SK-N-SH (cell line): Measurements from ENCODE around the gene RAVER2. TPM values are rescaled to one million over a fixed set of nuclear protein-coding genes. Genes with fewer than 3 reads are reported as not detected.

ENCODE experiments used
- CTCF ChIA-PET: fragments of 300-600, 350-600 bp; formaldehyde crosslinking; extraction: SDS; loops from one replicate; lab custom pipeline; 2021; lab: Yijun Ruan, JAX
- POLR2A ChIA-PET: fragments of 350-600 bp; sonication (Branson Sonifier 250); formaldehyde crosslinking; extraction: SDS; loops from one replicate; lab custom pipeline; 2020; ENCODE audit warnings: antibody characterized with exemption, inconsistent platforms; lab: Yijun Ruan, JAX
- DNase-seq: peaks from one replicate; pipeline ENCODE4 v3.0.0; 2012
- H2AFZ ChIP-seq: fragments of 200-600 bp; sonication (generic); 2 replicates; pipeline ENCODE4 v1.8.1; 2016; ENCODE audit warnings: antibody characterized with exemption, mild to moderate bottlenecking, low read depth
- H3F3A ChIP-seq: fragments of 200-600 bp; sonication (generic); replicated peaks from 2 replicates; pipeline ENCODE3; 2016; ENCODE audit warnings: antibody characterized with exemption, mild to moderate bottlenecking; ENCODE audit not compliant: insufficient read depth
- H3K27ac ChIP-seq, 2 experiments: fragments of 200-500 bp in 1 of 2; fragments of 200-600 bp in 1 of 2; sonication (Bioruptor generic) in 1 of 2; sonication (generic), shearing (Covaris generic) in 1 of 2; 2 replicates each; pipeline versions ENCODE4 v1.5.1 to v1.6.1; 2014 to 2016; ENCODE audit warnings: low read depth in 2 of 2, inconsistent platforms in 1 of 2, low read length in 1 of 2, mild to moderate bottlenecking in 1 of 2, mixed read lengths in 1 of 2
- H3K27me3 ChIP-seq: fragments of 200-600 bp; sonication (generic), shearing (Covaris generic); 2 replicates; pipeline ENCODE4 v1.6.1; 2016; ENCODE audit warnings: mixed run types; ENCODE audit not compliant: insufficient read depth
- H3K36me3 ChIP-seq, 2 experiments: fragments of 200-500 bp in 1 of 2; fragments of 200-600 bp in 1 of 2; sonication (Bioruptor generic) in 1 of 2; sonication (generic) in 1 of 2; replicated peaks in 1 of 2; 2 replicates each; pipeline versions ENCODE3 to v1.5.1; 2014 to 2016; ENCODE audit warnings: low read length in 1 of 2, mild to moderate bottlenecking in 1 of 2; ENCODE audit not compliant: insufficient read depth in 2 of 2, control insufficient read depth in 1 of 2
- H3K4me1 ChIP-seq, 2 experiments: fragments of 200-500 bp in 1 of 2; fragments of 200-600 bp in 1 of 2; sonication (Bioruptor generic) in 1 of 2; sonication (generic), shearing (Covaris generic) in 1 of 2; 2 replicates each; pipeline versions ENCODE4 v1.5.1 to v1.6.1; 2014 to 2016; ENCODE audit warnings: low read depth in 1 of 2, low read length in 1 of 2, mixed run types in 1 of 2; ENCODE audit not compliant: insufficient read depth in 2 of 2, control insufficient read depth in 1 of 2
- H3K4me2 ChIP-seq: fragments of 200-600 bp; sonication (generic), shearing (Covaris generic); 2 replicates; pipeline ENCODE4 v1.6.1; 2017; ENCODE audit warnings: mixed run types
- H3K4me3 ChIP-seq, 2 experiments: fragments of 200-500 bp in 1 of 2; fragments of 200-600 bp in 1 of 2; sonication (Bioruptor generic) in 1 of 2; sonication (generic), shearing (Covaris generic) in 1 of 2; 2 replicates each; pipeline versions ENCODE4 v1.5.1 to v1.8.1; 2014 to 2016; ENCODE audit warnings: low read depth in 2 of 2, inconsistent platforms in 1 of 2, low read length in 1 of 2, mild to moderate bottlenecking in 1 of 2, mixed read lengths in 1 of 2, moderate library complexity in 1 of 2
- H3K79me2 ChIP-seq: fragments of 200-600 bp; sonication (generic); 2 replicates; pipeline ENCODE4 v1.8.1; 2017; ENCODE audit warnings: mild to moderate bottlenecking; ENCODE audit not compliant: insufficient read depth
- H3K9ac ChIP-seq: fragments of 200-600 bp; sonication (generic); 2 replicates; pipeline ENCODE4 v1.6.1; 2017; ENCODE audit warnings: mixed run types
- H3K9me2 ChIP-seq: fragments of 200-600 bp; sonication (generic); 2 replicates; pipeline ENCODE4 v1.6.1; 2017; ENCODE audit warnings: mixed run types
- H3K9me3 ChIP-seq: fragments of 200-600 bp; sonication (generic); 2 replicates; pipeline ENCODE4 v1.6.1; 2017; ENCODE audit warnings: mixed run types, mild to moderate bottlenecking, moderate library complexity
- H4K20me1 ChIP-seq: fragments of 200-600 bp; sonication (generic); 2 replicates; pipeline ENCODE4 v1.6.1; 2017; ENCODE audit warnings: mild to moderate bottlenecking, mixed run types; ENCODE audit not compliant: insufficient read depth
- EP300 ChIP-seq, 2 experiments: IDR thresholded peaks; 2 replicates each; pipeline versions ENCODE4 v1.4.0 to v1.6.1; 2012; ENCODE audit warnings: borderline replicate concordance in 1 of 2, low read depth in 1 of 2, low read length in 1 of 2
- EZH2phosphoT487 ChIP-seq: fragments of 200-600 bp; sonication (generic); IDR thresholded peaks from 2 replicates; pipeline ENCODE4 v1.6.1; 2017; ENCODE audit warnings: low read depth, mixed run types, mild to moderate bottlenecking, antibody characterized with exemption, moderate library complexity, borderline replicate concordance
- FOSL2 ChIP-seq: IDR thresholded peaks from 2 replicates; pipeline ENCODE4 v1.4.0; 2012; ENCODE audit warnings: low read depth, mild to moderate bottlenecking, moderate library complexity, borderline replicate concordance
- GABPA ChIP-seq: IDR thresholded peaks from 2 replicates; pipeline ENCODE4 v1.4.0; 2012; ENCODE audit warnings: low read depth, mild to moderate bottlenecking
- GATA2 ChIP-seq: sonication (generic); formaldehyde crosslinking; IDR thresholded peaks from 2 replicates; pipeline ENCODE4 v1.5.0; 2020; ENCODE audit warnings: mild to moderate bottlenecking, missing genetic modification reagents
- JUND ChIP-seq: IDR thresholded peaks from 2 replicates; pipeline ENCODE4 v1.4.0; 2012
- MXI1 ChIP-seq: IDR thresholded peaks from 2 replicates; pipeline ENCODE4 v1.6.1; 2012; ENCODE audit warnings: mild to moderate bottlenecking, low read depth, low read length, improper control_type of control experiment
- NRF1 ChIP-seq: IDR thresholded peaks from 2 replicates; pipeline ENCODE4 v1.6.1; 2012; ENCODE audit warnings: low read depth, mild to moderate bottlenecking, low read length
- POLR2AphosphoS5 ChIP-seq: IDR thresholded peaks from 2 replicates; pipeline ENCODE4 v1.6.1; 2012; ENCODE audit warnings: low read depth, low read length
- RAD21 ChIP-seq: IDR thresholded peaks from 2 replicates; pipeline ENCODE4 v1.6.1; 2012; ENCODE audit warnings: mild to moderate bottlenecking, low read length
- RCOR1 ChIP-seq: fragments of 150-350 bp; IDR thresholded peaks from 2 replicates; pipeline ENCODE4 v1.6.1; 2017; ENCODE audit warnings: antibody characterized with exemption, low read length
- SMC3 ChIP-seq: IDR thresholded peaks from 2 replicates; pipeline ENCODE4 v1.6.1; 2012; ENCODE audit warnings: low read depth, low read length, improper control_type of control experiment
- TAF1 ChIP-seq: IDR thresholded peaks from 2 replicates; pipeline ENCODE4 v1.6.1; 2012; ENCODE audit warnings: low read depth, mild to moderate bottlenecking, low read length, moderate library complexity, borderline replicate concordance
- TCF12 ChIP-seq: IDR thresholded peaks from 2 replicates; pipeline ENCODE4 v1.4.0; 2012
- TEAD4 ChIP-seq: IDR thresholded peaks from 2 replicates; pipeline ENCODE4 v1.4.0; 2012; ENCODE audit warnings: mild to moderate bottlenecking, borderline replicate concordance; ENCODE audit not compliant: insufficient read depth
- polyA plus RNA-seq, 3 experiments: library from polyadenylated mRNA; depleted of rRNA; stranded (reverse); fragments of >200 nt; gene quantifications; 2 replicates each; pipeline ENCODE4 v1.2.3, GENCODE V29; 2012
- TF ChIP-seq, protein P1 (sequence below): fragments of 200-600 bp; sonication (generic); IDR thresholded peaks from 2 replicates; pipeline ENCODE4 v1.6.1; 2017; ENCODE audit warnings: antibody characterized with exemption, mild to moderate bottlenecking, moderate library complexity
- TF ChIP-seq, protein P2 (sequence below): IDR thresholded peaks from 2 replicates; pipeline ENCODE4 v1.4.0; 2012; ENCODE audit warnings: low read depth
- TF ChIP-seq, protein P3 (sequence below): IDR thresholded peaks from 2 replicates; pipeline ENCODE4; 2012
- TF ChIP-seq, protein P4 (sequence below): fragments of 150-350 bp; IDR thresholded peaks from 2 replicates; pipeline ENCODE4 v1.6.1; 2016; ENCODE audit warnings: mild to moderate bottlenecking, low read depth, low read length
- TF ChIP-seq, protein P5 (sequence below): IDR thresholded peaks from 2 replicates; pipeline ENCODE4 v1.6.1; 2012; ENCODE audit warnings: mild to moderate bottlenecking, low read depth, low read length, moderate library complexity

The RAVER2 gene
- polyA plus RNA-seq, 1 of the 3 experiments (the other 2 are of a cell fraction), result 7.3 TPM

DNA sequence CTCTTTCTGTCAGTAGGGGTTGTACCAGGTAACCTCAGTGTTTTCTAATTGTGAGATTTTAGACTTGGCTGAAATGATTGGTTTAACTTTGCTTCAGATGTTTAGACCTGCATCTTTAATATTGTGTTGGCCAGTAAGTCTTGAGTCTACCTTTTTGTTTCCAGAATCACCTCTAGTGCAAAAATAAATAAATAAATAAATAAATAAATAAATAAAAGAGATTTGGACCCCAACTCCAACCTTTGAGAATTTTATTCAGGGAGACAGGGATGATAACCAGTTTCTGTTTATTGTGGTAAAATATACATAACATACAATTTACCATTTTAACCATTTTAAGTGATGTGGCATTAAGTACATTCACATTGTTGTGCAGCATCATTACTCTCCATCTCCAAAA, 64.4 kb downstream of the RAVER2 start:
- Histone ChIP-seq H3K4me1 (no peaks in the 10 kb centered on the region; a peak in 1 of 4 replicates), H3K9ac (no peak overlapping the region), H3K36me3 (peaks cover 4 to 11% of the 10 kb centered on the region in 2 experiments), H3K27ac (no peak overlapping the region), H3K27me3 (no peaks in the 10 kb centered on the region), H2AFZ (no peak overlapping the region), H3K4me2 (no peak overlapping the region), H3K9me3 (no peaks in the 10 kb centered on the region), H3F3A (no peaks in the 10 kb centered on the region), H3K79me2 (no peaks in the 10 kb centered on the region), H3K9me2 (no peaks in the 10 kb centered on the region), H3K4me3 (no peak overlapping the region), H4K20me1 (no peaks in the 10 kb centered on the region)
- ChIA-PET CTCF (interaction anchor here (0.8 to 1.0 kb wide), 2 partner anchors 15 to 18 kb away, joined by 3 read pairs; no protein-coding TSS in a partner anchor), POLR2A (no interaction called here)
- DNase-seq, result no peak
- TF ChIP-seq JUND, result no peak
- no peak for TF ChIP-seq RAD21
- no peak for TF ChIP-seq TCF12
- TF ChIP-seq NRF1, result no peak
- TF ChIP-seq MXI1, result no peak
- TF ChIP-seq, protein P1, sequence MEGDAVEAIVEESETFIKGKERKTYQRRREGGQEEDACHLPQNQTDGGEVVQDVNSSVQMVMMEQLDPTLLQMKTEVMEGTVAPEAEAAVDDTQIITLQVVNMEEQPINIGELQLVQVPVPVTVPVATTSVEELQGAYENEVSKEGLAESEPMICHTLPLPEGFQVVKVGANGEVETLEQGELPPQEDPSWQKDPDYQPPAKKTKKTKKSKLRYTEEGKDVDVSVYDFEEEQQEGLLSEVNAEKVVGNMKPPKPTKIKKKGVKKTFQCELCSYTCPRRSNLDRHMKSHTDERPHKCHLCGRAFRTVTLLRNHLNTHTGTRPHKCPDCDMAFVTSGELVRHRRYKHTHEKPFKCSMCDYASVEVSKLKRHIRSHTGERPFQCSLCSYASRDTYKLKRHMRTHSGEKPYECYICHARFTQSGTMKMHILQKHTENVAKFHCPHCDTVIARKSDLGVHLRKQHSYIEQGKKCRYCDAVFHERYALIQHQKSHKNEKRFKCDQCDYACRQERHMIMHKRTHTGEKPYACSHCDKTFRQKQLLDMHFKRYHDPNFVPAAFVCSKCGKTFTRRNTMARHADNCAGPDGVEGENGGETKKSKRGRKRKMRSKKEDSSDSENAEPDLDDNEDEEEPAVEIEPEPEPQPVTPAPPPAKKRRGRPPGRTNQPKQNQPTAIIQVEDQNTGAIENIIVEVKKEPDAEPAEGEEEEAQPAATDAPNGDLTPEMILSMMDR, result no peak
- no peak for TF ChIP-seq POLR2AphosphoS5
- TF ChIP-seq GABPA, result no peak
- TF ChIP-seq EZH2phosphoT487, result no peak
- no peak for TF ChIP-seq TAF1
- TF ChIP-seq, protein P2, sequence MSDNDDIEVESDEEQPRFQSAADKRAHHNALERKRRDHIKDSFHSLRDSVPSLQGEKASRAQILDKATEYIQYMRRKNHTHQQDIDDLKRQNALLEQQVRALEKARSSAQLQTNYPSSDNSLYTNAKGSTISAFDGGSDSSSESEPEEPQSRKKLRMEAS, result no peak
- TF ChIP-seq FOSL2, result no peak
- TF ChIP-seq TEAD4, result no peak
- no peak for TF ChIP-seq RCOR1
- TF ChIP-seq, protein P3, sequence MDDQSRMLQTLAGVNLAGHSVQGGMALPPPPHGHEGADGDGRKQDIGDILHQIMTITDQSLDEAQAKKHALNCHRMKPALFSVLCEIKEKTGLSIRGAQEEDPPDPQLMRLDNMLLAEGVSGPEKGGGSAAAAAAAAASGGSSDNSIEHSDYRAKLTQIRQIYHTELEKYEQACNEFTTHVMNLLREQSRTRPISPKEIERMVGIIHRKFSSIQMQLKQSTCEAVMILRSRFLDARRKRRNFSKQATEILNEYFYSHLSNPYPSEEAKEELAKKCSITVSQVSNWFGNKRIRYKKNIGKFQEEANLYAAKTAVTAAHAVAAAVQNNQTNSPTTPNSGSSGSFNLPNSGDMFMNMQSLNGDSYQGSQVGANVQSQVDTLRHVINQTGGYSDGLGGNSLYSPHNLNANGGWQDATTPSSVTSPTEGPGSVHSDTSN, result no peak
- TF ChIP-seq GATA2, result no peak
- TF ChIP-seq EP300 (IDR thresholded peaks at IDR 0.05; ENCODE audit: borderline replicate concordance in 1 of 2, low read depth in 1 of 2, low read length in 1 of 2), result no peak
- TF ChIP-seq, protein P4, sequence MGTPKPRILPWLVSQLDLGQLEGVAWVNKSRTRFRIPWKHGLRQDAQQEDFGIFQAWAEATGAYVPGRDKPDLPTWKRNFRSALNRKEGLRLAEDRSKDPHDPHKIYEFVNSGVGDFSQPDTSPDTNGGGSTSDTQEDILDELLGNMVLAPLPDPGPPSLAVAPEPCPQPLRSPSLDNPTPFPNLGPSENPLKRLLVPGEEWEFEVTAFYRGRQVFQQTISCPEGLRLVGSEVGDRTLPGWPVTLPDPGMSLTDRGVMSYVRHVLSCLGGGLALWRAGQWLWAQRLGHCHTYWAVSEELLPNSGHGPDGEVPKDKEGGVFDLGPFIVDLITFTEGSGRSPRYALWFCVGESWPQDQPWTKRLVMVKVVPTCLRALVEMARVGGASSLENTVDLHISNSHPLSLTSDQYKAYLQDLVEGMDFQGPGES, result no peak
- TF ChIP-seq, protein P5, sequence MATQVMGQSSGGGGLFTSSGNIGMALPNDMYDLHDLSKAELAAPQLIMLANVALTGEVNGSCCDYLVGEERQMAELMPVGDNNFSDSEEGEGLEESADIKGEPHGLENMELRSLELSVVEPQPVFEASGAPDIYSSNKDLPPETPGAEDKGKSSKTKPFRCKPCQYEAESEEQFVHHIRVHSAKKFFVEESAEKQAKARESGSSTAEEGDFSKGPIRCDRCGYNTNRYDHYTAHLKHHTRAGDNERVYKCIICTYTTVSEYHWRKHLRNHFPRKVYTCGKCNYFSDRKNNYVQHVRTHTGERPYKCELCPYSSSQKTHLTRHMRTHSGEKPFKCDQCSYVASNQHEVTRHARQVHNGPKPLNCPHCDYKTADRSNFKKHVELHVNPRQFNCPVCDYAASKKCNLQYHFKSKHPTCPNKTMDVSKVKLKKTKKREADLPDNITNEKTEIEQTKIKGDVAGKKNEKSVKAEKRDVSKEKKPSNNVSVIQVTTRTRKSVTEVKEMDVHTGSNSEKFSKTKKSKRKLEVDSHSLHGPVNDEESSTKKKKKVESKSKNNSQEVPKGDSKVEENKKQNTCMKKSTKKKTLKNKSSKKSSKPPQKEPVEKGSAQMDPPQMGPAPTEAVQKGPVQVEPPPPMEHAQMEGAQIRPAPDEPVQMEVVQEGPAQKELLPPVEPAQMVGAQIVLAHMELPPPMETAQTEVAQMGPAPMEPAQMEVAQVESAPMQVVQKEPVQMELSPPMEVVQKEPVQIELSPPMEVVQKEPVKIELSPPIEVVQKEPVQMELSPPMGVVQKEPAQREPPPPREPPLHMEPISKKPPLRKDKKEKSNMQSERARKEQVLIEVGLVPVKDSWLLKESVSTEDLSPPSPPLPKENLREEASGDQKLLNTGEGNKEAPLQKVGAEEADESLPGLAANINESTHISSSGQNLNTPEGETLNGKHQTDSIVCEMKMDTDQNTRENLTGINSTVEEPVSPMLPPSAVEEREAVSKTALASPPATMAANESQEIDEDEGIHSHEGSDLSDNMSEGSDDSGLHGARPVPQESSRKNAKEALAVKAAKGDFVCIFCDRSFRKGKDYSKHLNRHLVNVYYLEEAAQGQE, result no peak
- no peak for TF ChIP-seq SMC3
